Subcutaneous preadipocyte (primary cell): ENCODE data around the gene UGT1A9. TPM values are rescaled to one million over a fixed set of nuclear protein-coding genes. Genes with fewer than 3 reads are reported as not detected.

Source experiments
- total RNA-seq: library from RNA; depleted of rRNA; stranded (reverse); fragments of >200 nt; gene quantifications from 2 replicates; pipeline ENCODE4 v1.2.3, GENCODE V29; 2012

The UGT1A9 gene
- not detected in 2 replicates for total RNA-seq

GRCh38 chr2:233671290-233672161, at the start of gene UGT1A9:
TSS of gene UGT1A9 (plus strand) at chr2:233671898. CDS start at chr2:233671935, 37 bp downstream.

DNA sequence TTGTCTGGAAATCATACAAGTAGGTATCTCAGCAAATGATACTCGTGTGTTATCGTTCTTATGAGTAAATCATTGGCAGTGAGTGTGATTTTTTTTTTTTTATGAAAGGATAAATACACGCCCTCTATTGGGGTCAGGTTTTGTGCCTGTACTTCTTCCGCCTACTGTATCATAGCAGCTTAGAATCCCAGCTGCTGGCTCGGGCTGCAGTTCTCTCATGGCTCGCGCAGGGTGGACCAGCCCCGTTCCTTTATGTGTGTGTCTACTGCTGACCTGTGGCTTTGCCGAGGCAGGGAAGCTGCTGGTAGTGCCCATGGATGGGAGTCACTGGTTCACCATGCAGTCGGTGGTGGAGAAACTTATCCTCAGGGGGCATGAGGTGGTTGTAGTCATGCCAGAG, 35.4 kb upstream of the UGT1A9 start, which contains the start of gene UGT1A10:
Gene UGT1A10, plus strand, starts transcription at position 143 of the 400 bp plus-strand sequence. Its CDS starts 75 bp downstream, at position 218.

DNA sequence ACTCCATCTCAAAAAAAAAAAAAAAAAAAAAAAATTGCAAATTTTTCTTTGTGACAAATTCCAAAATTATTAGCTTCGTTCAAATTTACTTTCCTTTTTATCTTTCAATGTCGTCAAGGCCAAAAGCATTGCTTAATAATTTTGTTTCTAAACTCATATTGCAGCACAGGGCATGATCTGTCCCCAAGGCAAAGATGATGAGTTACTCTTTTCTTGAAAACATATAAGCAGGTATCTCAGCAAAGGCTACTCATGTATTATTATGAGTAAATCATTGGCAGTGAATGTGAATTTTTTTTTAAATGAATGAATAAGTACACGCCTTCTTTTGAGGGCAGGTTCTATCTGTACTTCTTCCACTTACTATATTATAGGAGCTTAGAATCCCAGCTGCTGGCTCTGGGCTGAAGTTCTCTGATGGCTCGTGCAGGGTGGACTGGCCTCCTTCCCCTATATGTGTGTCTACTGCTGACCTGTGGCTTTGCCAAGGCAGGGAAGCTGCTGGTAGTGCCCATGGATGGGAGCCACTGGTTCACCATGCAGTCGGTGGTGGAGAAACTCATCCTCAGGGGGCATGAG, 9.9 kb downstream of the UGT1A9 start, which contains the start of gene UGT1A7:
Gene UGT1A7, plus strand, starts transcription at position 381 of the 579 bp plus-strand sequence. Its CDS starts 37 bp downstream, at position 418.

DNA sequence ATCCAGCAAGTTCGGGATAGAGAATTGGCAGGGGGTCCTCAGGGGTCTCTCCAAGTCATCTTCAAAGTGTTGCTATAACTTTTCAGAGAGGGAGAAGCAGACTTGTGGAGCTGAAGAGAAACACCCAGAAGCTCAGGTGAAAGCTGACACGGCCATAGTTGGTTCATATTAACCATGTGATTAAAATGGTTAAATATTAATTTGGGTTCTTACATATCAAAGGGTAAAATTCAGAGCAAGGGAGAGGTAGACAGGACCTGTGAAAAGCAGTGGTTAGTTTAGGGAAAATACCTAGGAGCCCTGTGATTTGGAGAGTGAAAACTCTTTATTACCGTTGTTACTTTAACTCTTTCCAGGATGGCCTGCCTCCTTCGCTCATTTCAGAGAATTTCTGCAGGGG, 20.9 kb downstream of the UGT1A9 start, which contains the start of gene UGT1A6:
Gene UGT1A6, plus strand, starts transcription at position 243 of the 400 bp plus-strand sequence. Its CDS starts 115 bp downstream, at position 358.

DNA sequence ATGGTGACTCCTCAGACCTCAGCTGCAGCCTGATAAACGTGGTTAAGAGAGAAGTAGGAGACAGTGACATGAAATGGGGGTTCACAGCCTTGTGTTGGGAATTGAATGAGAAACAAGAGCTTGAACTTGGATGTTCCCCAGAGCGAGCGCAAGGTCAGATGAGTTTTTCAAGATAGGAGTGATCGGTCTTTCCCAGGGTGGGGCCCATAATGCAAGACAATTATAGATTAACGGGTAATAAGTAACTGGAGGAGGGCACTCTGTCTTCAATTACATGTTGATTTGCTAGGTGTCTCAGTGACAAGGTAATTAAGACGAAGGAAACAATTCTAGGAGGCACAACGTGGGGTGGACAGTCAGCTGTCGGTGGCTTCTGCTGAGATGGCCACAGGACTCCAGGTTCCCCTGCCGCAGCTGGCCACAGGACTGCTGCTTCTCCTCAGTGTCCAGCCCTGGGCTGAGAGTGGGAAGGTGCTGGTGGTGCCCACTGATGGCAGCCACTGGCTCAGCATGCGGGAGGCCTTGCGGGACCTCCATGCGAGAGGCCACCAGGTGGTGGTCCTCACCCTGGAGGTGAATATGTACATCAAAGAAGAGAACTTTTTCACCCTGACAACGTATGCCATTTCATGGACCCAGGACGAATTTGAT, 41.0 kb downstream of the UGT1A9 start, which contains the start of gene UGT1A5:
Gene UGT1A5, plus strand, starts transcription at position 297 of the 651 bp plus-strand sequence. Its CDS starts 85 bp downstream, at position 382.

DNA sequence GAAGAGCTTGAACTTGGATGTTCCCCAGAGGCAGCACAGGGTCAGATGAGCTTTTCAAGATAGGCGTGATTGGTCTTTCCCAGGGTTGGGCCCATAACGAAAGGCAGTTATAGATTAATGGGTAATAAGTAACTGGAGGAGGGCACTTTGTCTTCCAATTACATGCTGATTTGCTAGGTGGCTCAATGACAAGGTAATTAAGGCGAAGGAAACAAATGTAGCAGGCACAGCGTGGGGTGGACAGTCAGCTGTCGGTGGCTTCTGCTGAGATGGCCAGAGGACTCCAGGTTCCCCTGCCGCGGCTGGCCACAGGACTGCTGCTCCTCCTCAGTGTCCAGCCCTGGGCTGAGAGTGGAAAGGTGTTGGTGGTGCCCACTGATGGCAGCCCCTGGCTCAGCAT, 46.9 kb downstream of the UGT1A9 start, which contains the start of gene UGT1A4:
Gene UGT1A4, plus strand, starts transcription at position 185 of the 400 bp plus-strand sequence. Its CDS starts 85 bp downstream, at position 270.

DNA sequence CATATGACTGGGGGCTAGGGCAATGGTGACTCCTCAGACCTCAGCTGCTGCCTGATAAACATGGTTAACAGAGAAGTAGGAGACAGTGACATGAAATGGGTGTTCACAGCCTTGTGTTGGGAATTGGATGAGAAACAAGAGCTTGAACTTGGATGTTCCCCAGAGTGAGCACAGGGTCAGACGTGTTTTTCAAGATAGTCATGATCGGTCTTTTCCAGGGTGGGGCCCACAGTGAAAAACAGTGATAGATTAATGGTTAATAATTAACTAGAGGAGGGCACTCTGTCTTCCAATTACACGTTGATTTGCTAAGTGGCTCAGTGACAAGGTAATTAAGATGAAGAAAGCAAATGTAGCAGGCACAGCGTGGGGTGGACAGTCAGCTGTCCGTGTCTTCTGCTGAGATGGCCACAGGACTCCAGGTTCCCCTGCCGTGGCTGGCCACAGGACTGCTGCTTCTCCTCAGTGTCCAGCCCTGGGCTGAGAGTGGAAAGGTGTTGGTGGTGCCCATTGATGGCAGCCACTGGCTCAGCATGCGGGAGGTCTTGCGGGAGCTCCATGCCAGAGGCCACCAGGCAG, 57.1 kb downstream of the UGT1A9 start, which contains the start of gene UGT1A3:
Gene UGT1A3, plus strand, starts transcription at position 320 of the 579 bp plus-strand sequence. Its CDS starts 85 bp downstream, at position 405.

GRCh38 chr2:233760043-233760442, 88.3 kb downstream of the UGT1A9 start, which contains the start of gene UGT1A1:
TSS of gene UGT1A1 (plus strand) at chr2:233760270. CDS start at chr2:233760288, 18 bp downstream.

GRCh38 chr2:233778030-233778429, 106.3 kb downstream of the UGT1A9 start, which contains the start of gene MROH2A:
TSS of gene MROH2A (plus strand) at chr2:233778330. CDS start at chr2:233779359, 1,029 bp downstream.

Other genes starting within 250 kb of the UGT1A9 start
- gene USP40, start 105.1 kb upstream of the UGT1A9 start, total RNA-seq, result 22.0 and 28.2 TPM in 2 replicates
- not detected in 2 replicates for gene UGT1A8, start 54.3 kb upstream of the UGT1A9 start, total RNA-seq
- not detected in 2 replicates for gene UGT1A10, start 35.5 kb upstream of the UGT1A9 start, total RNA-seq
- not detected in 2 replicates for gene UGT1A7, start 10.0 kb downstream of the UGT1A9 start, total RNA-seq
- gene UGT1A6, start 21.0 kb downstream of the UGT1A9 start, total RNA-seq, result not detected in 2 replicates
- not detected in 2 replicates for gene UGT1A5, start 41.0 kb downstream of the UGT1A9 start, total RNA-seq
- not detected in 2 replicates for gene UGT1A4, start 46.8 kb downstream of the UGT1A9 start, total RNA-seq
- gene UGT1A3, start 57.1 kb downstream of the UGT1A9 start, total RNA-seq, result not detected in 2 replicates
- not detected in 2 replicates for gene UGT1A1, start 88.4 kb downstream of the UGT1A9 start, total RNA-seq
- gene MROH2A, start 106.4 kb downstream of the UGT1A9 start, total RNA-seq, result not detected in 2 replicates
- gene HJURP, start 182.6 kb downstream of the UGT1A9 start, total RNA-seq, result 15.1 and 34.6 TPM in 2 replicates
- 0.20 and 0.73 TPM in 2 replicates for gene TRPM8, start 245.5 kb downstream of the UGT1A9 start, total RNA-seq